Prostate gland (tissue), 2 donors: ENCODE results near the gene IZUMO4. TPM values are rescaled to one million over a fixed set of nuclear protein-coding genes. Genes with fewer than 3 reads are reported as not detected.

Source experiments
- DNase-seq: peaks from one replicate; pipeline ENCODE4 v3.0.0-alpha.2; 2019; ENCODE audit warnings: low spot score
- H3K27ac ChIP-seq, 2 donors: fragments of 200-600 bp; sonication (generic); 2 replicates each; pipeline ENCODE4 v1.5.1; 2017 to 2019
- H3K27me3 ChIP-seq: fragments of 200-600 bp; sonication (generic); replicated peaks from 2 replicates; pipeline ENCODE4 v1.5.1; 2019; ENCODE audit not compliant: insufficient read depth
- H3K36me3 ChIP-seq, 2 donors: fragments of 200-600 bp; sonication (generic); 1 replicate in 1 of 2; 2 replicates in 1 of 2; pipeline versions ENCODE4 v1.5.1 to v1.8.1; 2017 to 2019
- H3K4me1 ChIP-seq: fragments of 200-600 bp; sonication (generic); replicated peaks from 2 replicates; pipeline ENCODE4 v1.5.1; 2019
- H3K4me3 ChIP-seq, 2 donors: fragments of 200-600 bp; sonication (generic); 2 replicates each; pipeline ENCODE4 v1.5.1; 2017 to 2019
- H3K9me3 ChIP-seq: fragments of 200-600 bp; sonication (generic); 2 replicates; pipeline ENCODE4 v1.5.1; 2017
- CTCF ChIP-seq, 4 experiments: fragments of 200-600 bp in 2 of 4; fragments of 450-650 bp in 2 of 4; sonication (generic) in 2 of 4; IDR thresholded peaks; 1 replicate in 3 of 4; 2 replicates in 1 of 4; pipeline ENCODE4 v1.5.1; 2016 to 2019; ENCODE audit warnings: antibody characterized with exemption in 4 of 4, mild to moderate bottlenecking in 2 of 4, moderate library complexity in 2 of 4
- POLR2A ChIP-seq: fragments of 450-650 bp; IDR thresholded peaks from one replicate; pipeline ENCODE4 v1.6.1; 2016; ENCODE audit warnings: antibody characterized with exemption, mild to moderate bottlenecking
- POLR2AphosphoS5 ChIP-seq: sonication (generic); formaldehyde crosslinking; IDR thresholded peaks from one replicate; pipeline ENCODE4 v1.6.1; 2017; ENCODE audit warnings: antibody characterized with exemption
- WGBS: methylation state at CpG from one replicate; pipeline ENCODE4 v1.1.5; 2018; 5-methylcytosine and 5-hydroxymethylcytosine counted together
- intact Hi-C: fragments of 100-400 bp; cut with DNase I; formaldehyde crosslinking; loops from one replicate; pipeline ENCODE4 v1.14.2; 2022
- total RNA-seq, 2 donors: library from RNA; depleted of rRNA; stranded (reverse); fragments of >200 nt; gene quantifications; one replicate each; pipeline ENCODE4 v1.1.0, GENCODE V29; 2016

Gene IZUMO4
- total RNA-seq, 2 donors from 2014 or later, result 11.8 to 50.2 TPM

- no peak for DNase-seq
- H3K4me1 ChIP-seq, result no peaks in the 10 kb centered on the region
- 95% methylated on average over 26 of the region's 26 CpGs for WGBS
- no peaks in the 10 kb centered on the region for H3K27me3 ChIP-seq
- no peak overlapping the region for H3K4me3 ChIP-seq
- peaks cover 28 to 48% of the 10 kb centered on the region in 2 donors for H3K36me3 ChIP-seq
- intact Hi-C loops, result no loop called here
- H3K9me3 ChIP-seq, result no peaks in the 10 kb centered on the region
- no peak for TF ChIP-seq POLR2AphosphoS5
- no peak for TF ChIP-seq POLR2A
- TF ChIP-seq CTCF (IDR thresholded peaks at IDR 0.05), result no peak
- no peak overlapping the region for H3K27ac ChIP-seq
These were observed 24.1 kb downstream of the IZUMO4 start for GRCh38 chr19:2120821-2121220.

GRCh38 chr19:2121416-2122051, 24.8 kb downstream of the IZUMO4 start:
- Histone ChIP-seq H3K9me3 (no peaks in the 10 kb centered on the region), H3K27me3 (no peaks in the 10 kb centered on the region), H3K36me3 (peaks cover 28 to 41% of the 10 kb centered on the region in 2 donors), H3K27ac (no peak overlapping the region), H3K4me1 (no peaks in the 10 kb centered on the region), H3K4me3 (no peak overlapping the region)
- intact Hi-C loops, result no loop called here
- TF ChIP-seq CTCF (IDR thresholded peaks at IDR 0.05) (no peak), POLR2AphosphoS5 (no peak), POLR2A (no peak)
- 93% methylated on average over 25 of the region's 27 CpGs for WGBS
- DNase-seq, result no peak

GRCh38 chr19:2122251-2122650, 25.5 kb downstream of the IZUMO4 start:
- TF ChIP-seq POLR2A (no peak), CTCF (IDR thresholded peaks at IDR 0.05) (no peak), POLR2AphosphoS5 (no peak)
- no peak for DNase-seq
- Histone ChIP-seq H3K27me3 (no peaks in the 10 kb centered on the region), H3K9me3 (no peaks in the 10 kb centered on the region), H3K27ac (no peak overlapping the region), H3K36me3 (peaks cover 21 to 34% of the 10 kb centered on the region in 2 donors), H3K4me1 (no peaks in the 10 kb centered on the region), H3K4me3 (no peak overlapping the region)
- intact Hi-C loops, result no loop called here
- 88% methylated on average over 15 of the region's 15 CpGs for WGBS

- 95% methylated on average over 10 of the region's 10 CpGs for WGBS
- Histone ChIP-seq H3K27ac (no peak overlapping the region), H3K4me1 (no peaks in the 10 kb centered on the region), H3K9me3 (no peaks in the 10 kb centered on the region), H3K27me3 (no peaks in the 10 kb centered on the region), H3K4me3 (no peak overlapping the region), H3K36me3 (peaks cover 16 to 32% of the 10 kb centered on the region in 2 donors)
- no peak for TF ChIP-seq POLR2A
- TF ChIP-seq POLR2AphosphoS5, result no peak
- no peak for TF ChIP-seq CTCF (IDR thresholded peaks at IDR 0.05)
- intact Hi-C loops, result no loop called here
- no peak for DNase-seq
These were observed 26.3 kb downstream of the IZUMO4 start for GRCh38 chr19:2122982-2123381.

GRCh38 chr19:2123682-2124387, 27.1 kb downstream of the IZUMO4 start:
- Histone ChIP-seq H3K27ac (no peak overlapping the region), H3K4me3 (no peak overlapping the region), H3K27me3 (no peaks in the 10 kb centered on the region), H3K9me3 (no peaks in the 10 kb centered on the region), H3K36me3 (peaks cover 16 to 24% of the 10 kb centered on the region in 2 donors), H3K4me1 (no peaks in the 10 kb centered on the region)
- WGBS, result 81% methylated on average over 20 of the region's 25 CpGs
- no peak for DNase-seq
- TF ChIP-seq POLR2A (no peak), CTCF (IDR thresholded peaks at IDR 0.05) (no peak), POLR2AphosphoS5 (no peak)
- intact Hi-C loops, result no loop called here
